KMS-11 (cell line): ENCODE results near the gene PLBD2.

Experiments used
- H2AFZ ChIP-seq: fragments of 200-600 bp; sonication (generic); 2 replicates; pipeline ENCODE4 v1.6.1; 2016; ENCODE audit warnings: antibody characterized with exemption, mixed run types, low read depth
- H3K27ac ChIP-seq: fragments of 200-600 bp; sonication (generic); 2 replicates; pipeline ENCODE4 v1.6.1; 2016; ENCODE audit warnings: mild to moderate bottlenecking, mixed run types
- H3K27me3 ChIP-seq: fragments of 200-600 bp; sonication (generic); 2 replicates; pipeline ENCODE4 v1.6.1; 2017; ENCODE audit warnings: mild to moderate bottlenecking, low read depth, mixed run types, moderate library complexity; ENCODE audit not compliant: insufficient read depth
- H3K36me3 ChIP-seq: fragments of 200-600 bp; sonication (generic); 2 replicates; pipeline ENCODE4 v1.6.1; 2017; ENCODE audit warnings: mild to moderate bottlenecking, mixed run types; ENCODE audit not compliant: insufficient read depth
- H3K4me1 ChIP-seq: fragments of 200-600 bp; sonication (generic); 2 replicates; pipeline ENCODE4 v1.6.1; 2016; ENCODE audit warnings: mild to moderate bottlenecking, low read depth, mixed run types; ENCODE audit not compliant: poor library complexity, severe bottlenecking
- H3K4me2 ChIP-seq: fragments of 200-600 bp; sonication (generic); 2 replicates; pipeline ENCODE4 v1.7.0; 2016; ENCODE audit warnings: mild to moderate bottlenecking, mixed run types
- H3K4me3 ChIP-seq: fragments of 200-600 bp; sonication (generic); IDR thresholded peaks from 2 replicates; pipeline ENCODE4 v1.6.1; 2017; ENCODE audit warnings: low read depth, low read length, mixed read lengths; ENCODE audit not compliant: insufficient read depth
- H3K79me2 ChIP-seq: fragments of 200-600 bp; sonication (generic); 2 replicates; pipeline ENCODE4 v1.6.1; 2016; ENCODE audit warnings: low read depth, mixed run types; ENCODE audit not compliant: insufficient read depth
- H3K9ac ChIP-seq: fragments of 200-600 bp; sonication (generic); 2 replicates; pipeline ENCODE4 v1.6.1; 2016; ENCODE audit warnings: mild to moderate bottlenecking, mixed run types
- H4K20me1 ChIP-seq: fragments of 200-600 bp; sonication (generic); 2 replicates; pipeline ENCODE4 v1.6.1; 2016; ENCODE audit warnings: mild to moderate bottlenecking, mixed run types; ENCODE audit not compliant: insufficient read depth
- CTCF ChIP-seq: fragments of 200-600 bp; sonication (generic); conservative IDR thresholded peaks from 2 replicates; pipeline ENCODE4 v1.6.1; 2017; ENCODE audit warnings: low read depth, mild to moderate bottlenecking, antibody characterized with exemption, low read length, moderate library complexity, mixed read lengths

PLBD2 gene

DNA sequence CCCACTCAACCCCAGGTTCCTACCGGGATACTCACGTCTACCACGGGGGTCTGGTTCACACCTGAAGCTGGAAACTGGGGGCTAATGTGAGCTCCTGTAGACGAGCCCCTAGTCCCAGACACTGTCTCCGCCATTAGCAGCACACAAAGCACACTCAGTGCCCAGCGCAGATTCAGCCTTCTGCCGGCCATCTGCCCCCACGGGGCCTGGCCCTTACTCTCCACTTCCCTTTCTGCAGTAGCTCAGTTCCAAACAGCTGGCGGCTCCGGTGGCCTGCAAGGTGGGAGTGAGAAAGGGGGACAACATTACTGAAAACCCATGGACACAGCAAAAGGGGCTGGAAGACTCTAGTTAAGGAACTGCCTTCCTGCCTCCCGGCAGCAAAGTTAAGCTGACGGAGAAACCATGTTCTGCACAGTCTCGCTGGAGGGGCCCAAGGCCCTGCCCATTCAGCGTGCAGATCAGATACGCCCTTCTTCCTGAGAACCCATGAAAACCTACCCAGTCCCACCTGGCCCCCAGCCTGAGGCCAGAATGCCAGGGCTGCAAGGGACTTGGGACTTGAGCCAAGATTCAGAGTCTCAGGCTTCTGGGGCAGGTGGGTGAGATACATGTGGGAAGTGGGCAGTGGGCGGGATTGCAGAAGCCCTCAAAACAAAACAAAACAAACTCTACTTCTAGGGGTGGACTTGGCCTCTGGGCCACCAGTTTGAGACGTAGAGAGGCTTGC is 25.5 kb upstream of the PLBD2 start:
- Histone ChIP-seq H3K79me2 (no peaks in the 10 kb centered on the region), H3K27me3 (no peaks in the 10 kb centered on the region), H3K27ac (no peak overlapping the region), H4K20me1 (no peaks in the 10 kb centered on the region), H3K4me1 (no peaks in the 10 kb centered on the region), H2AFZ (no peak overlapping the region), H3K4me2 (no peak overlapping the region), H3K36me3 (no peaks in the 10 kb centered on the region), H3K9ac (no peak overlapping the region), H3K4me3 (no peak overlapping the region)
- no peak for TF ChIP-seq CTCF

DNA sequence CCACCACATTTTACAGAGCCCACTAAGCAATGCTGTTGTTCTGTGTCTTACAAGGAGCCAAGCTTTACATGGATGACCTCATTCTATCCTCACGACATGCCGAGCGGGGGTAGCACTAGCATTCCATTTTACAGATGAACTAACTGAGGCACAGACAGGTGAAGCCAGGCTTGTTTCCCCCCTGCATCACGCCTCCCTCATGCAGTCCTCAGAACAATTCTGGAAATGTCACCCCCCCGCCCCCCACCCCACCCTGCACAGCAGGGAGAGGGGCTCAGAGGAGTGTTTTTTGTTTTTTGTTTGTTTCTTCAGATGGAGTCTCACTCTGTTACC is 25.0 kb upstream of the PLBD2 start:
- Histone ChIP-seq H3K4me2 (no peak overlapping the region), H3K27me3 (no peaks in the 10 kb centered on the region), H3K4me3 (no peak overlapping the region)

GRCh38 chr12:113333877-113334785 is 24.3 kb upstream of the PLBD2 start:
- peak overlapping the region; percentile 39 for H3K4me2 ChIP-seq

More for the DNA sequence above, 25.0 kb upstream of the PLBD2 start:
- Histone ChIP-seq H3K36me3 (no peaks in the 10 kb centered on the region), H3K4me1 (no peaks in the 10 kb centered on the region), H2AFZ (no peak overlapping the region), H3K79me2 (no peaks in the 10 kb centered on the region), H3K27ac (no peak overlapping the region), H4K20me1 (no peaks in the 10 kb centered on the region), H3K9ac (no peak overlapping the region)
- TF ChIP-seq CTCF, result no peak

More at GRCh38 chr12:113333877-113334785, 24.3 kb upstream of the PLBD2 start:
- H3K9ac ChIP-seq, result no peak overlapping the region
- H3K79me2 ChIP-seq, result no peaks in the 10 kb centered on the region
- no peaks in the 10 kb centered on the region for H3K36me3 ChIP-seq
- H4K20me1 ChIP-seq, result no peaks in the 10 kb centered on the region
- peak overlapping the region; percentile 72 for H2AFZ ChIP-seq
- H3K4me3 ChIP-seq, result no peak overlapping the region
- H3K4me1 ChIP-seq, result no peaks in the 10 kb centered on the region
- TF ChIP-seq CTCF, result no peak
- H3K27ac ChIP-seq, result no peak overlapping the region
- no peaks in the 10 kb centered on the region for H3K27me3 ChIP-seq
